ENCODE measurements around the gene IFT74.

DNA sequence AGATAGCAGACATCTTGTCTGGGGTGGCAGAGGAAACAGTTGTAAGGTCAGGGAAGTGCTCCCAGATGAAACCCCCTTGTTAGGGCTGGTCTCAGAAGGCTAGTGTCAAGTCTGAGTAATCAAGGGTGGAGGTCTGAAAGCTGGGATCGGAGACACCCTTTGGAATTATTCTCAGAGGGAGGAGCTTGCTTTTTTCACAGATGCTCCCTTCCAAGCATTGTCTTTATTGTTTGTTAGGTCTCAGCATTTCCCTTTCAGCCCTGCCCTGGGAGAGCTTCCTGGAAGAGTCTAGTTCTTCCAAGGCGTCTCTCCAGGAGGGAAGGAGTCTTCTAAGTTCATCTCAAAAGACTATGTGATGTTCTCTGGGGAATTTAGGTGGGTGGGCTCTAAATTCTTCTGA, 156.0 kb downstream of the IFT74 start:
- TF ChIP-seq, protein P1, sequence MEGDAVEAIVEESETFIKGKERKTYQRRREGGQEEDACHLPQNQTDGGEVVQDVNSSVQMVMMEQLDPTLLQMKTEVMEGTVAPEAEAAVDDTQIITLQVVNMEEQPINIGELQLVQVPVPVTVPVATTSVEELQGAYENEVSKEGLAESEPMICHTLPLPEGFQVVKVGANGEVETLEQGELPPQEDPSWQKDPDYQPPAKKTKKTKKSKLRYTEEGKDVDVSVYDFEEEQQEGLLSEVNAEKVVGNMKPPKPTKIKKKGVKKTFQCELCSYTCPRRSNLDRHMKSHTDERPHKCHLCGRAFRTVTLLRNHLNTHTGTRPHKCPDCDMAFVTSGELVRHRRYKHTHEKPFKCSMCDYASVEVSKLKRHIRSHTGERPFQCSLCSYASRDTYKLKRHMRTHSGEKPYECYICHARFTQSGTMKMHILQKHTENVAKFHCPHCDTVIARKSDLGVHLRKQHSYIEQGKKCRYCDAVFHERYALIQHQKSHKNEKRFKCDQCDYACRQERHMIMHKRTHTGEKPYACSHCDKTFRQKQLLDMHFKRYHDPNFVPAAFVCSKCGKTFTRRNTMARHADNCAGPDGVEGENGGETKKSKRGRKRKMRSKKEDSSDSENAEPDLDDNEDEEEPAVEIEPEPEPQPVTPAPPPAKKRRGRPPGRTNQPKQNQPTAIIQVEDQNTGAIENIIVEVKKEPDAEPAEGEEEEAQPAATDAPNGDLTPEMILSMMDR (IDR thresholded peaks at IDR 0.05), result no peak
- no peak for TF ChIP-seq POLR2A (IDR thresholded peaks at IDR 0.05)

Measured in adrenal gland (tissue), 5 donors.